ENCODE results near the gene ZCCHC7.
"Not testable (repeated sequence)": the region's sequence is repeated elsewhere in the genome, so short reads cannot be mapped to it uniquely, and the experiment has no call there.

The ZCCHC7 gene

GRCh38 chr9:37172557-37172956, 52.2 kb downstream of the ZCCHC7 start:
- DNase-seq (ENCODE audit: low read depth in 2 of 2, low spot score in 1 of 2): no peak

DNA sequence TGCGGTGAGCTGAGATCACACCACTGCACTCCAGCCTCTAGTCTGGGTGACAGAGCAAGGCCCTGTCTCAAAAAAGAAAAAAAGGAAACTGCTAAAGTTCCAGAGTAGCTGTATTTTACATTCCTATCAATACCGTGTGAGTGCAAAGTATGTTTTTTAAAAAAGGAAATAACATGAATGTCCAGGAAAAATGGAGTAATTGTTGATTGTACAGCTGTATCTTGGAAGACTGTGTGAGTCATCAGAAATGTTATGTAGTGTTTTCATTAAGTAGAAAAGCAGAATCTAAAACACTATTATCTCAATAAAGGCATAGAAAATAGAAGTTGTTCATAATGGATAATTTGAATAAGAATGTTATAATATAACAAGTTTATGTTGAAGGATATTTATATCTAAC, 53.9 kb downstream of the ZCCHC7 start:
- no peak for DNase-seq (ENCODE audit: low read depth in 2 of 2, low spot score in 1 of 2)

- DNase-seq (ENCODE audit: low read depth in 2 of 2, low spot score in 1 of 2): no peak
These were observed 58.4 kb downstream of the ZCCHC7 start for GRCh38 chr9:37178742-37179141.

GRCh38 chr9:37179576-37179975, 59.2 kb downstream of the ZCCHC7 start:
- DNase-seq (ENCODE audit: low read depth in 2 of 2, low spot score in 1 of 2): no peak

DNA sequence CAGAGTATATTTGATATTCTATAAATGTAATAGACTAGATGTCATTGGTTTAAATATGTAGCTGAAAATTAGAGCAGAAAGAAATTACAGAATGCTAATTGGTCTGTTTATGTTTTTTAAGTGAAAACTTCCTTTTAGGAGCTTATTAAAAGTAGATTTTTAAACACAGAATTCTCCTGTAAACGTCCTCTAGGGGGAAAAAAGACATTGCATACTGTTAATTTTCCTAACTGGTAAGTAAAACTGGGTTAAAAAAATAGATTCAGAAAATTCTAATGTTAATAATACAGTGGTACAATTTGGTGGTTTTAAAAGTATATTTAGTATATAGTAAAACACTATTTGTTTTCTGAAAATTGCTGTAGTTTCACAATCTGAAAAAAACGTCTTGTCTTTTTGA, 59.8 kb downstream of the ZCCHC7 start:
- no peak for DNase-seq (ENCODE audit: low read depth in 2 of 2, low spot score in 1 of 2)

DNA sequence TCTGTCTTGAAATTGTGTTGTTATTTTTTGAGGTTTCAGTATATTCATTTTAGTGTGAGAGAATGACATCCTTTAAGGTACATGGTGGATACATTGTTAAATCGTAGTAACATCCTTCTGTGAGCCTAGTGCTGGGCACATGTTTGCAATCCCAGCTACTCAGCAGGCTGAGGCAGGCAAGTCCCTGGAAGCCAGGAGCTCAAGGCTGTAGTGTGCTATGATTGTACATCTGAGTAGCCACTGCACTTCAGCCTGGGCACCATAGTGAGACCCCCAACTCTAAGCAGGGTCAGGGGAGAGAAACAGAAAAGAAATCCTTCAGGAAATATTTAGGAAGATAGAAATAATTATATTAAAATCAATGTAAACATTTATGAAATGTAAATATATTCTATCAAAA, 62.3 kb downstream of the ZCCHC7 start:
- DNase-seq (ENCODE audit: low read depth in 2 of 2, low spot score in 1 of 2): no peak

GRCh38 chr9:37184905-37185867, 64.8 kb downstream of the ZCCHC7 start:
- no peak for DNase-seq (ENCODE audit: low read depth in 2 of 2, low spot score in 1 of 2)

DNA sequence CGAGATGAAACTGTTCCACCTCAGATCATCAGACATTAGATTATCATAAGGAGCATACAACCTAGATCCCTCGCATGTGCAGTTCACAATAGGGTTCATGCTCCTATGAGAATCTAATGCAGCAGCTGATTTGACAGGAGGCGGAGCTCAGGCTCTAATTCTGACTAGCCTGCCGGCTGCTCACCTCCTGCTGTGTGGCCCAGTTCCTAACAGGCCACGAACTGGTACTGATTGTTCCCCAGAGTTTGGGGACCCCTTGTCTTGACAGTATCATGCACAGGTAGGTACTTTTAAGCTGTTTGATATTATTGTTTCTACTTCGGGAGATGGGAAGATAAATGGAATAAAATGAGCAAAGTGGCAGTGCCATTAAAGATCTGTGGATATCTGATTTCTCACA, 66.9 kb downstream of the ZCCHC7 start:
- DNase-seq (ENCODE audit: low read depth in 2 of 2, low spot score in 1 of 2): no peak

- DNase-seq (ENCODE audit: low read depth in 2 of 2, low spot score in 1 of 2): no peak
These were observed 67.5 kb downstream of the ZCCHC7 start for GRCh38 chr9:37187713-37188439.

DNA sequence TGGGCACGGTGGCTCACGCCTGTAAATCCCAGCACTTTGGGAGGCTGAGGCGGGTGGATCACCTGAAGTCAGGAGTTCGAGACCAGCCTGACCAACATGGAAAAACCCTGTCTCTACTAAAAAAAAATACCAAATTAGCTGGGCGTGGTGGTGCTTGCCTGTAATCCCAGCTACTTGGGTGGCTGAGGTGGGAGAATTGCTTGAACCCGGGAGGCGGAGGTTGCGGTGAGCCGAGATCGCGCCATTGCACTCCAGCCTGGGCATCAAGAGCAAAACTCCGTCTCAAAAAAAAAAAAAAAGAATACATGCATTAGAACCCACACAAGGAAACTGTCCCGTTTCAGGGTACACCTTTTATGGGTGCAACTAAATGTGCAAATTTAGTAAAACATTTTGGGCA, 70.4 kb downstream of the ZCCHC7 start:
- DNase-seq (ENCODE audit: low read depth in 2 of 2, low spot score in 1 of 2): not testable (repeated sequence)

- no peak for DNase-seq (ENCODE audit: low read depth in 2 of 2, low spot score in 1 of 2)
These were observed 71.2 kb downstream of the ZCCHC7 start for GRCh38 chr9:37191403-37192089.

DNA sequence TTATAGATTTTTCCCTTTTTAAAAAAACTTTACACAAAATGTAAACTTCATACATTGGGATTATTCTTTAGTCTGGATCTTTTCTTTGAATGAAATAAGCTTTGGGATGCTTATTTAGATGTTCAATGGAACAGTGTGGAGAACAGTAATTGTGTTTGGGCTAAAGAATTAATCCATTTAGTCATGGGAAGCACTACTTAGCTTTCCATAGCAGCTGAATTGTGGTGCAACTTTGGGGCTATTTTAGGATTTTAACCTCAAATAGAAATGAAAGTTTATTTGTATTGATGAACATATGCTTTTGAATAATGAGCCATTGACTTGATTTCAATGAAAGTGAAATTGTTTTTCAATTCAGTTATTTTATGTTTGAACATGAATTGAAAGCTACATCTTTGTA, 72.4 kb downstream of the ZCCHC7 start:
- DNase-seq (ENCODE audit: low read depth in 2 of 2, low spot score in 1 of 2): no peak

DNA sequence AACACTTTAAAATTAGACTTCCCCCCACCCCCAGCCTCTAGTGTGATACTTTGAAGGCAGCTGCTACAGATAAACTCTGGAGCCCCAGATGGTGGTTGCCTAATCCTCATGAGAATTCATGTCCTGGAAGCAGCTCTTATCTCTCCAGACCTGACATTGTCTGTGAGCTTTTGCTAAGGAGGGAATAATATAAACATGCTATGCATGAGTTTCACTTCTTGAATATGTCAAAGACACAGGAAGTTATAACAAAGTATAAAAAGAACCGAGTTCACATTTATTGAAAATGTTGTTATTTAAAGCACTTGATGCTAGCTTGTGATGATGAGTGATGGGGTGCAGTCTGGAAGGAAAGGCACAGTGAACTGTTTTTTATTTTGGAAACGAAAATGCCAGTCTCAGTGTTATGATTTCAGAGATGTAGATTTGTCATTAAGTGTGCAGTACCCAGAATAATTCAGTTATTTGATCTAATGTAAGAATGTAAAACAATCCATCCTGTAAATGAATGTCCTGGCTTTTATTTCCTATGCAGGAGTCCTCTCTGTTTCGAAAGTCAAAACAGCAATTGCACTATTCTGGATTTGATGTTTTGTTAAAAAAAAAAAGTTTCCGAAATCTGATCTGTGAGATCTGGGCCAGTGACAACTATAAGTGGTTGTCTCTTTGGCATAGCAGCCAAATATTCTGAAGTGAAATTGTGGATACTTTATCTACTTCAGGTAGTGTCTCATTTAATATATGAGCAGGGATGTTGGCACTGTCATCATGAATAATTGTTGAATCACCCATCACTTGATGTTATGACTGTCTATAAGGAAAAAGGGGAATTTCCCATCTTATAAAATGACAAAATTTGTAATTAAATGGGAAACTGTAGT, 77.0 kb downstream of the ZCCHC7 start:
- DNase-seq (ENCODE audit: low read depth in 2 of 2, low spot score in 1 of 2): no peak

DNA sequence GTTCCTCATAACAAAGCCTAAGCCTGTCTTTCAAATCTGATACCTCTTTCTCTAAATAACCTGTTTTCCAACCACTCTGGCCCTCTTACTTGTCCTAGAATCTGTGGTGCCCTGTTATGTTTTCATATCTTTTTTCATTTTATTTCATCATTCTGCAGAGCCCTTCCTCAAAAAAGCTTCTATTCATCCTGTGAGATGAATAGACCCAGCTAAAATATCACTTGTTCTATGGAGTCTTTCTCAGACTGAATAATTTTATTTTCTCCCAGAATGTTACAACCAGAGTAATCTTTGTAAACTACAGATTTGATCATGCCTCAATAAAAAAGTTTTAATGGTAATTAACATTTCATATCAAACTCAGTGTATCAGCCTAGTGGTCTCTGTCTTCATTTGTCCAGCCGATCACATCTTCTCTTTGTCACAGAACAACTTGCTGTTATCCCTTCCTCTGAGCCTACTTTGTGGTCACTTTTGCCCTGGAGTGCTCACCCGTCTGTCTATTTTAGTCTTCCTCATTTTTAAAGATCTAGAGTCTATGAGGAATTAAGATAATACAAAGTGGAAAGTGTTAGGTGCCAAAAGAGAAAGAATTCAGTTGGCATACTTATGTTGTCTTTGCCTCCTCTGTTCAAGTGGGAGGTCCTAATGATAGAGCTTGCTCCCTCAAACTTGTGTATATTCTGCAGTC, 77.8 kb downstream of the ZCCHC7 start:
- no peak for DNase-seq (ENCODE audit: low read depth in 2 of 2, low spot score in 1 of 2)

- DNase-seq (ENCODE audit: low read depth in 2 of 2, low spot score in 1 of 2): no peak
These were observed 78.5 kb downstream of the ZCCHC7 start for GRCh38 chr9:37198831-37199230.

- DNase-seq (ENCODE audit: low read depth in 2 of 2, low spot score in 1 of 2): no peak
These were observed 80.1 kb downstream of the ZCCHC7 start for GRCh38 chr9:37200433-37201005.

- DNase-seq (ENCODE audit: low read depth in 2 of 2, low spot score in 1 of 2): no peak
These were observed 81.2 kb downstream of the ZCCHC7 start for GRCh38 chr9:37201581-37201980.

GRCh38 chr9:37202091-37202490, 81.7 kb downstream of the ZCCHC7 start:
- no peak for DNase-seq (ENCODE audit: low read depth in 2 of 2, low spot score in 1 of 2)

DNA sequence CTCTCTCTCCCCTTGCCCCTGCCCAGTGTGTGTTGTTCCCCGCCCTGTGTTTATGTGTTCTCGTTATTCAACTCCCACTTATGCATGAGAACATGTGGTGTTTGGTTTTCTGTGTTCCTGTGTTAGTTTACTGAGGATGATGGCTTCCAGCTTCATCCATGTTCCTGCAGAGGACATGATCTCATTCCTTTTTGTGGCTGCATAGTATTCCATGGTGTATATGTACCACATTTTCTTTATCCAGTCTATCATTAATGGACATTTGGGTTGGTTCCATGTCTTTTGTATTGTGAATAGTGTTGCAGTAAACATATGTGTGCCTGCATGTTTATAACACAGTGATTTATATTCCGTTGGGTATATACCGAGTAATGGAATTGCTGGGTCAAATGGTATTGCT, 83.1 kb downstream of the ZCCHC7 start:
- DNase-seq (ENCODE audit: low read depth in 2 of 2, low spot score in 1 of 2): not testable (repeated sequence)

- DNase-seq (ENCODE audit: low read depth in 2 of 2, low spot score in 1 of 2): no peak
These were observed 85.8 kb downstream of the ZCCHC7 start for GRCh38 chr9:37206121-37206620.

Measured in stimulated activated CD8-positive, alpha-beta memory T cell treated with anti-CD3 and anti-CD28 coated beads, Interleukin-4, amount 100 ng/mL, for 1 hour (primary cell).